KBM-7 (cell line): ENCODE results near the gene ABCA8.
"Not testable (repeated sequence)": the region's sequence is repeated elsewhere in the genome, so short reads cannot be mapped to it uniquely, and the experiment has no call there.

Experiments
- DNase-seq: peaks from one replicate; pipeline ENCODE4 v3.0.0-alpha.2; 2015
- in situ Hi-C: fragments of 300-500 bp; cut with MboI; formaldehyde crosslinking; loops from 2 replicates; pipeline ENCODE4 v1.14.3; 2020; ENCODE audit warnings: low sequenced_read_pairs, low pct_unique_long_range_greater_than_20kb, mixed read lengths

The ABCA8 gene

GRCh38 chr17:68944435-68945035 is 10.7 kb downstream of the ABCA8 start:
- in situ Hi-C loops = no loop called here
- no peak for DNase-seq

GRCh38 chr17:68943812-68944182 is 11.4 kb downstream of the ABCA8 start:
- in situ Hi-C loops, DNase-seq: not testable (repeated sequence)

GRCh38 chr17:68943123-68943811 is 11.9 kb downstream of the ABCA8 start:
- DNase-seq = no peak
- in situ Hi-C loops = no loop called here

GRCh38 chr17:68942389-68942788 is 12.8 kb downstream of the ABCA8 start:
- no peak for DNase-seq
- in situ Hi-C loops = no loop called here

- in situ Hi-C loops = no loop called here
- no peak for DNase-seq
Measured at GRCh38 chr17:68941761-68942160, 13.4 kb downstream of the ABCA8 start.

GRCh38 chr17:68939195-68939594 is 16.0 kb downstream of the ABCA8 start:
- DNase-seq = no peak
- in situ Hi-C loops = no loop called here

- no peak for DNase-seq
Measured at GRCh38 chr17:68937890-68938514, 17.2 kb downstream of the ABCA8 start.

GRCh38 chr17:68927516-68927915 is 27.7 kb downstream of the ABCA8 start:
- DNase-seq = no peak
- in situ Hi-C loops = no loop called here

More at GRCh38 chr17:68937890-68938514, 17.2 kb downstream of the ABCA8 start:
- in situ Hi-C loops = no loop called here

GRCh38 chr17:68924793-68925720 is 30.1 kb downstream of the ABCA8 start:
- DNase-seq = no peak
- in situ Hi-C loops = no loop called here

GRCh38 chr17:68910789-68911431 is 44.3 kb downstream of the ABCA8 start:
- in situ Hi-C loops = no loop called here
- DNase-seq = no peak

GRCh38 chr17:68910251-68910705 is 44.9 kb downstream of the ABCA8 start:
- peak; percentile 21 for DNase-seq
- in situ Hi-C loops = no loop called here

GRCh38 chr17:68909066-68909465 is 46.1 kb downstream of the ABCA8 start:
- in situ Hi-C loops = no loop called here
- DNase-seq = peak; percentile 92

- no peak for DNase-seq
- in situ Hi-C loops = no loop called here
Measured at GRCh38 chr17:68908045-68908444, 47.1 kb downstream of the ABCA8 start.

GRCh38 chr17:68906638-68907037 is 48.6 kb downstream of the ABCA8 start:
- in situ Hi-C loops = no loop called here
- DNase-seq = no peak

- in situ Hi-C loops = no loop called here
- no peak for DNase-seq
Measured at GRCh38 chr17:68903286-68903685, 51.9 kb downstream of the ABCA8 start.

- DNase-seq = no peak
- in situ Hi-C loops = no loop called here
Measured at GRCh38 chr17:68897557-68897956, 57.6 kb downstream of the ABCA8 start.

GRCh38 chr17:68892658-68893057 is 62.5 kb downstream of the ABCA8 start:
- no peak for DNase-seq
- in situ Hi-C loops = no loop called here

GRCh38 chr17:68892193-68892592 is 63.0 kb downstream of the ABCA8 start:
- DNase-seq = no peak
- in situ Hi-C loops = no loop called here

- in situ Hi-C loops = no loop called here
Measured at GRCh38 chr17:68886401-68886800, 68.8 kb downstream of the ABCA8 start.

More at GRCh38 chr17:68886401-68886800, 68.8 kb downstream of the ABCA8 start:
- DNase-seq = no peak
